ENCODE data around the gene PDLIM1.
"Not testable (repeated sequence)": the region's sequence is repeated elsewhere in the genome, so short reads cannot be mapped to it uniquely, and the experiment has no call there.

PDLIM1 gene

DNA sequence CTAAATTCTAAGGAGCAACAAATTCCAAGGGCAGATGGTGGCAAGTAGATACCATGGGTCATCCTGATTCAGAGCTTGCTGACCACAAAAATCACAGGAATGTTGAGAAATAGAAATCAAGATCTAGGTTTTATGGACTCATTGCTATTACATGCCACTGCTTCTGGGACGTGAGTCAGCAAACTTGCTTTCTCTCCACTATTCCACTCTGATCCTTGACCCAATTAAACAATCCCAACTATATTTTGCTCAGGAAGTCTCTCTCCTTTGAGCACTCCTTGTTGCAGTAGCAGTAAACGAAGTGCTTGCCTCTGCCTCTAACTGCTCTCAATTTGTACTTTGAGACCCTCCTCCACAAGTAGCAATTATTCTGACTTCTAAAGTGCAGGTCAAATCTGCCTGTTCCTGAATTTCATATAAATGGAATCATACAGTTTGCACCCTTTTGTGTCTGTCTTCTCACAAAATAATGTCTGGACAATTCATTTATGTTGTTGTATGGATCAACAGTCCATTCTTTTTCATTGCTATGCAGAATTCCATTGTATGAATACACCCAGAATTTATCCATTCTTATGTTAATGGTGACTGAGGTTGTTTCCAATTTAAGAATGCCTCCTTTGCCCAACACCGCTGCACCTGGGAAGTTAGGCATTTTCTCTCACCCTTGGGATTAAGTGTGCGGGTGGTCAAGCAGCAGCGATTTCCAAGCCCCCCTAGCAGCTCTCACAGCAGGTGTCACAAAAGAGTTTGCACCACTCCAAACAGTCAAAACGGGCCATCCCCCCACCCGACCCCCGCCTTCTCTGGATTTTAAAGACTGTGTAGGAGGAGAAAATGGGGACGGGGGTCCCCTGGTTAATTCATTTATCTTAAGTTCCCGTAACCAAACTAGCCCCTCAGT lies 60.8 kb downstream of the PDLIM1 start:
- Histone ChIP-seq H3K4me3 (peak overlapping the region in 4 of 7 experiments; percentile 23 to 31 (median 28)), H3K27ac (peak overlapping the region in 1 of 21 experiments; percentile 22)

DNA sequence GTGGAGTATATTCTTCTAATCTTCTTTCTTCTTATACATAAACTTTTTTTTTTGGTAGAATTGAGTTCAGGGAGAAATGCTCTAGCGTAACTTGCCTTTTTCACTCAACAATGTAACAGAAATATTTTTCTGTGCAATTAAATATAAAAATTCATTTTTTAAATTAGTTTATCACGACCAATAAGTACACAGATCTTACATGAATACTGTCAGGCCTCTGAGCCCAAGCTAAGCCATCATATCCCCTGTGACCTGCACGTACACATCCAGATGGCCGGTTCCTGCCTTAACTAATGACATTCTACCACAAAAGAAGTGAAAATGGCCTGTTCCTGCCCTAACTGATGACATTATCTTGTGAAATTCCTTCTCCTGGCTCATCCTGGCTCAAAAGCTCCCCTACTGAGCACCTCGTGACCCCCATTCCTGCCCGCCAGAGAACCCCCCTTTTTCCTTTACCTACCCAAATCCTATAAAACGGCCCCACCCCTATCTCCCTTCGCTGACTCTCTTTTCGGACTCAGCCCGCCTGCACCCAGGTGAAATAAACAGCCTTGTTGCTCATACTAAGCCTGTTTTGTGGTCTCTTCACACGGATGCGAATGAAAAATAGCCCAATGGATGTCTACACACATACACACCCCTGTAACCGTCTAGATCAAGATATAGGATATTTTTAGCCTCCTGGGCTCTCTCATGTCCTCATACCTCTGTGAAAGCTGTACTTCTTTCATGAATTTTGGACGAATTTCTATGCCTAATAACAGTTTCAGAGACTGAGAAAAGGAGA lies 61.7 kb downstream of the PDLIM1 start:
- H3K27ac ChIP-seq = peak overlapping the region in 1 of 21 experiments; percentile 22
- not testable (repeated sequence) for H3K4me3 ChIP-seq

DNA sequence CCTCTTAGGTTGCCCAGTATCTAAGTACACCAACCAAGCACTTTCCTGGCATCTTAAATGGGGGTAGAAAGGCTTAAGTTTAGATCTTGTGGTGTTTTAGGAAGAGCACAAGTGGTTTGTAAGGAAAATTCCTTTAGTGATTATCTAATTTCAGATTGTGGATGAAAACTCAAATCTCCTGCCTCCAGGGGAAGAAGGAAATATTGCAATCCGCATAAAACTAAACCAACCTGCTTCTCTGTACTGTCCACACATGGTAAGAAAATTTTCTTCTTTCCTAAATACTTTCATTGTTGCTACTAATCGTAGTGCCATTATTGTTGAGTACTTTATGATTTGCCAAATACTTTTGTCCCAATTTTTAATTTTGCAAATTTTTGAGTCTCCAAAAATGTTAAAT lies 65.7 kb downstream of the PDLIM1 start:
- no peak overlapping the region for H3K4me3 ChIP-seq
- no peak overlapping the region for H3K27ac ChIP-seq

DNA sequence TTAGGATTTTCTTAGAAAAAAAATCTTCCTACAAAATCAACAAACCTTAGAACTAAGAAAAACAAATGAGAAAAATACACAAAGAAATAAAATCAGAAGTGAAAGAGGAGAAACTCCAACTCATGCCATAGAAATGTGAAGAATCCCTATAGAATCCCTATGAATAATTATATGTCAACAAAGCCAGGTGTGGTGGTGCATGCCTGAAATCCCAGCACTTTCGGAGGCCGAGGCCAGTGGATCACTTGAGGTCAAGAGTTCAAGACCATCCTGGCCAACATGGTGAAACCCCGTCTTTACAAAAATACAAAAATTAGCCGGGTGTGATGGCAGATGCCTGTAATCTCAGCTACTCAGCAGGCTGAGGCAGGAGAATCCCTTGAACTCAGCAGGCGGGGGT lies 69.7 kb downstream of the PDLIM1 start:
- no peak overlapping the region for H3K4me3 ChIP-seq
- no peak overlapping the region for H3K27ac ChIP-seq

DNA sequence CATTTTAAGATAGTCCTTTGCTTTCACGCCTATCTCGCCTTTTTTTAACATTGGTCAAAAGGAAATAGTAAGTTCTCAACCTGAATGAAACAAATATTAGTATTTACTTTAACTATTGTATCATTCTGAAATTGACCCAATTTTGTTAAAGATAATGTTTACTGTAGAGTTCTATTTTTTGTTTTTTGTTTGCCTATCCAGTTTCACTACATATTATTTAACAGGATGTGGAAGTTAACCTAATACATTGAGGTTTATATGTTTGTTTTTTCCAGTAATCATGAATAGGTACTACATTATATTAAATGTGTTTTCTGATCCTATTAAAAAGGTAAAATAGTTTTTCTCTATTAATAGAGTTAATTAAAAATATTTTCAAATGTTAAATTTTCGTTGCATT lies 70.3 kb downstream of the PDLIM1 start:
- H3K27ac ChIP-seq = no peak overlapping the region
- H3K4me3 ChIP-seq = no peak overlapping the region

DNA sequence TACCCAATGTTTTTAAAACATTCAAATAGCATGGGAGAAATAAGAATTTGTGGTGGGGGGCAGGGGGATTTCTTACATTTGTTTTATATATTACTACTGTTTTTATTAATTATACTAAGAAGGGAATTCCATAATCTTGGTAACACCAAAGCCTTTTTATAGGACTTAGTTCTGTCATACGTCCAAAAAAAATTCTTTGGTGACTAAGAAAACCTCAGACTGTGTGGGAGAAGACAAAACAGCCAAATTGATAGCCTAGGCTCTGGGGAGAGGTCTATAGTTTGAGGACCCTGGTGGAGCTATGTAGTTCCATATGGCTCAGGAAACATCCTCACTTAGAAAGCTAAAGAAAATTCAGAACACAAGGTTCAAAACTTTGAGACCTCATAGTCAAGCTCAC lies 73.3 kb downstream of the PDLIM1 start:
- Histone ChIP-seq H3K27ac (no peak overlapping the region), H3K4me3 (no peak overlapping the region)

DNA sequence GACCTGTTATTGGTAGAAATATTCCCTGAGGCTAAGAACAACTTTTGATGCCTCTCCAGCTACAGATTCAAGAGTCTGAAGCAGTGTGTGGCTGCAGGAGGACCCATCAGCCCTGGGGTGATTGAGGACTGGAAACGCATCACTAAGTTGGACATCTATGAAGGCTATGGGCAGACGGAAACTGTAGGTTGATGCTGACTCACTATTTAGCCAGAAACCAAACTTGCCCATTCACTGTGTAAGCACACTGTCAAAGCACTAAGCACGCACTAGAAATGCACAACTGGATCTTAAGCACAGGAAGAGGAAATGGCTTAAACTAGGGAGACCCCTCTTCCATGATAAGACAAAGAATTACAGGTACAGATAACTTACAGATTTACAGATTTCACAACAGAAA lies 76.0 kb downstream of the PDLIM1 start:
- Histone ChIP-seq H3K4me3 (no peak overlapping the region), H3K27ac (no peak overlapping the region)

DNA sequence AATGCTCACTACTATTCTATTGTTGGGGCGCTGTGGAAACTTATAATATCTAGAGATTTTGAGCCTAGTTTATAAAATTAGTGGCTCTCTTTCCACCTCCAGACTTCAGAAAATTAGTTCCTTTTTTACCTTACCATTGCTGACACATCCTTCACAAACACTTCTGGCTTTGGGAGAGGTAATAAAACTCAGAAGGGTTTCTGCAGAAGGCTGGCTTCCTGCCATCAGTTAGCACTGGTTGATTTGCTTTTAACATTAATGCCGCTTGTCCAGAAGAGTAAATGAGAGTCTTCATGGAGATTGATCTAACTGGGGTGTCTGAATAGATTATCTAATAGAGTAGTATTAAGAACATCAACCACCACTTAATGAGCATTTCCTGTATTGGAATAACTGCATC lies 76.4 kb downstream of the PDLIM1 start:
- Histone ChIP-seq H3K27ac (no peak overlapping the region), H3K4me3 (no peak overlapping the region)

DNA sequence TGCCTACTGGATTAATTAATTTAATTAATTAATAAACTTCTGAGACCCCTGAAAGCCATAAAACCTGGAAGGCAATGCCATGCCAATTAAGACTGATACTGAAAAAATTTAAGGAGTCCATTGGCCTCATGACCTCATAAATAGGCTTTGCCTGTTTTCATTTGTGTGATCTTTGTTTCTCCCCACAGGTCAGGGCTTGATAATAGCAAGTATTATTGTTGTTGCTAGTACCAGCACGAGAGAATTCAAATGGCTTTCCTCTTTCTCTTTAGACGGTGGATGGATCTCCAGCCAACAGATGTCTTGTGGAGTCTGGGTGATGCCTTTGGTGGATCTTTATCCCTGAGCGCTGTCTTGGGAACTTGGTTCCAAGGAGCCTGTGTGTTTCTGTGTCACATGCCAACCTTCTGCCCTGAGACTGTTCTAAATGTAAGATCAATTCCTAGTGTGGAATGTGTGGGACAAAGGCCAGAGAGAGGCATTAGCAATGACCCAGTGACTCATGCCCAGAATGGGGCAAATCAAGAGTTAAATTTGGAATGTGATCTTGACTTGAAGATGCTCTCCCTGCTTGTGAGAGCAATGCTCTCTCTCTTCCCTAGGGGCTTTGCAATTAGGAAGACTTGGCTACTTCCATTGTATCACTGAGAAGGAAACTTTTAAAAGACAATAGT lies 79.1 kb downstream of the PDLIM1 start:
- no peak overlapping the region for H3K27ac ChIP-seq

DNA sequence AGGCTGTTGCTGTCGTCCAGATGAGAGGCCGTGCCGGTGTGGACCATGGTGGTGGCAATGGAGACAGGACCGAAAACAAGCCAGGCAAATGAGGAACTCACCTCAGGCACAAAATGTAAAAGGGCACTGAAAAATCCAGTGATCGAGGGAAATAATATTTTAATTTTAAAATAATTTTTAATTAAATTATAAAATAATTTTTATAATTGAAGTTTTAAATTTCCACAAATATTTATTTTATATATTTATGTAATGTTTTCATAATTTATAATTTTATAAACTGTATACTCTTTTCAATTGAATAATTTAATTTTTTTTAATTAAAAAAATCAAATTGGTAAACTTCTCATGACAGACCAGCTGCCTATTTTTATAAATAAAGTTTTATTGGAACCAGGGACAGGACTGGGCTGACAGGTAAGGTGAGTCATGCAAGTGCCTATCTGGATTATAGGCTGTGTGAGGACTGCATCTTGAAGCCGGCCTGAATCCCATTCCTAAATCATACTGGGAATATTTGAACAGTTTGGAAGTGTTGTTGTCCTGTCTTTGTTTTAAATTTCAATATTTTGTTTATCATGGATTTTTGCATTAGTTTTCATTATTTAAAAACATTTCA lies 81.2 kb downstream of the PDLIM1 start:
- no peak overlapping the region for H3K4me3 ChIP-seq

More for the DNA sequence above, 79.1 kb downstream of the PDLIM1 start:
- no peak overlapping the region for H3K4me3 ChIP-seq

DNA sequence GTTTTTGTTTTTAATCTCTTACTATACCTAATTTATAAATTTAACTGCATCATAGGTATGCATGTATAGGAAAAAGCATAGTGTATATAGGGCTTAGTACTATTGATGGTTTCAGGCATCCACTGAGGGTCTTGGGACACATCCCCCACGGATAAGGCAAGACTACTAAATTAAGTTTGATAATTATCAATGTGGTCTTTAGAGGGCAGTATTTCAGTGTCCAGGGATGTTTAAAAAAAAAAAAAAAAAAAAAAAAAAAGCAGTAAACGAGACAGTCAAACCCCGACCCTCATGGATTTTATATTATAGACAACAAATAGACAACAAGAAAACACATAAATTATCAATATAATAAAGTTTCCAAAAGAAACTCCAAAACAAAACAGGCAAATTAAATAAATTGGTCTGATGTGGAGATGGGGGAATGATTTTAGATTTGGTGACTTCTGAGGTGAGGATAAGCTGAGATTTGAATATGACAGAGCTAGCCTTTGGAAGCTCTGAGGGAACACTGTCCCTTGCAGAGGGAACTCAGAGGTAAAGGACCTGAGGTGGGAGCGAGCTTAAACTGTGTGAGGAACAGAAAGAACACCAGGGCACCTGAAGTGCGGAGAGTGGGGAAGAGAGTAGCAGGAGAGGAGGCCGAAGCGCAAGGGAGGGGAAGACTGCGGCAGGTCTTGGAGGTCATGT lies 82.0 kb downstream of the PDLIM1 start:
- Histone ChIP-seq H3K27ac (no peak overlapping the region), H3K4me3 (no peak overlapping the region)

More for the DNA sequence above, 81.2 kb downstream of the PDLIM1 start:
- H3K27ac ChIP-seq = no peak overlapping the region

DNA sequence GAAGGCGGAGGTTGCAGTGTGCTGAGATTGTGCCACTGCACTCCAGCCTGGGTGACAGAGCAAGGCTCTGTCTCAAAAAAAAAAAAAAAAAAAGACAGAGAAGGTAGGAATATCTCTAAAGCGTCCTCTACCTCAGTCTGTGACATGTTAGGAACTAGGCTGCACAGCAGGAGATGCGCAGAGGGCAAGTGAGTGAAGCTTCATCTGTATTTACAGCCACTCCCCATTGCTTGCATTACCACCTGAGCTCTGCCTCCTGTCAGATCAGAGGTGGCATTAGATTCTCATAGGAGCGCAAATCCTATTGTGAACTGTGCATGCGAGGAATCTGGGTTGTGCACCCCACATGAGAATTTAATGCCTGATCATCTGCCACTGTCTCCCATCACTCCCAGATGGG lies 87.9 kb downstream of the PDLIM1 start:
- H3K4me3 ChIP-seq, H3K27ac ChIP-seq: not testable (repeated sequence)

DNA sequence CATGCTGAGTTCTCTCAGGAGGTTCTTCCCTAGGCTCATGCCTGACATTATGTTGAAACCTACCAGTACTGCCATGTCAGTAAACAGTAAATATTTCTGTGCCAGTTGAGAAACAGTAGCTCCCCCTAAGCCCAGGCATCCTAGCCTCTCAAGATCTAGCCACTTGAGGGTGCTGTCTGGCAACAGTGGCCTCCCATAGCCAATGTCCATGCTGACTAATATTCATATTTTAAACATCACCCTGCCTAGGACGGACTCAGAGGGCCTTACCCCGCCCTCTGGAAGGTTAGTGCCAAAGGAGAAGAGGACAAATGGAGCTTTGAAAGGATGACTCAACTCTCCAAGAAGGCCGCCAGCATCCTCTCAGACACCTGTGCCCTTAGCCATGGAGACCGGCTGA lies 89.1 kb downstream of the PDLIM1 start:
- Histone ChIP-seq H3K4me3 (no peak overlapping the region), H3K27ac (no peak overlapping the region)

DNA sequence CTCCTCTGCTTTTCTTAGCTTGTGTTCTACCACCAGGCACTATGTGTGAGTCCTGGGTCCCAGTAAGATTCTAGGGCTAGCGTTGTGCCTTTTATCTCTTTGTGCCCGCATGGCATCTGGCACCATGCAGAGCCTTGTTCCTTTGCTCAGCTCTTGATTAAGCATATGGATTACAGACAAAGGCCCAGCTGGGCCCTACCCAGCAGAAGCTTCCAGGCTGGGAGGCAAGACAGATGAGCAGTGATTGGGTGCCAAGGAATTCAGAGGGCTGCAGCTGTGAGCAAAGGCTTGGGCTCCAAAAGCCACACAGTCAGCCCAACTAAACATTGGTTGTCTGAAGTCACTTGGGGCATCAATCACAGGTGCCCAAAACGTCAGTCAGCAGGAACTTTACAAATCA lies 94.8 kb downstream of the PDLIM1 start:
- H3K27ac ChIP-seq = no peak overlapping the region
- no peak overlapping the region for H3K4me3 ChIP-seq

DNA sequence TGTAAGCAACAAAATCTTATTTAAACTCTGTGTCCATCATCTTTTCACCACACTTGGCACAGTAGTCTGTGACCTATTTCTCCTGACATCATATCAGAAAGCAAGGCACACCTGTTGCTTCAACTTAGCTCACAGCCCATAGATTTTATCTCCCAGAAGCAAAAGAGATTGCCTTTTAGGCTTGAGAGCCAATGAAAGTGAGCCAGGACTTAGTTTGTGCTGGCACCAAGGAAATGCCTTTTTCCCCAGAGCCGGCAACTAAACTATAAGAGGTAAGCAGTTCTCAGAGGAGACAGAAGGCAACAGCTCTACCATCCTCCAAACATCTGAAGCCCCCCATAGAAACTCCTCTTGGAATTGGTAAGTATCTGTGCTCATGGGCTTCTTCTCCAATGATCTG lies 96.9 kb downstream of the PDLIM1 start, which contains the start of gene ACSM6:
Gene ACSM6 (plus strand): TSS at position 295 of the 400 bp plus-strand sequence. CDS start 248 bp downstream, outside the sequence.
- peak within 1 kb of the TSS in 1 of 21 experiments; percentile 42 for H3K27ac ChIP-seq
- no peak within 1 kb of the TSS for H3K4me3 ChIP-seq

DNA sequence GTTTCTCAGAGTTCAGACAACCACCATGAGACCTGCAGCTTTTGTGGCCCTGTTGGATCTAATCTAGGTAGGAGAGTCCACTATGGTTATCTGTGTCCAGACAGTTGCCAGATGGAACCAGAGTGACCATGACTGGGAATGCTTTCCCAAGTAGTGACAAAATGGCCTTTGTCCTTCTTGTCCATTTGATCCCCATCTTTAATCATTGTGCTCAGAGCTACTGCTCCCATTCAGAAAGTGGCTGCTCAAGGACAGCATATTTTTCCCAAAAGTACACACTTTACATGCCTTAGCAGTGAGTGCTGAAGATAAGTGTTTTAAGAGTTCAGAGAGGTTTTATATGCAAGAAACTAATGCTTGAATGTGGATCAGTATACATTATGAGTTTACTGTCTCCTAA lies 102.2 kb downstream of the PDLIM1 start:
- Histone ChIP-seq H3K27ac (no peak overlapping the region), H3K4me3 (no peak overlapping the region)

DNA sequence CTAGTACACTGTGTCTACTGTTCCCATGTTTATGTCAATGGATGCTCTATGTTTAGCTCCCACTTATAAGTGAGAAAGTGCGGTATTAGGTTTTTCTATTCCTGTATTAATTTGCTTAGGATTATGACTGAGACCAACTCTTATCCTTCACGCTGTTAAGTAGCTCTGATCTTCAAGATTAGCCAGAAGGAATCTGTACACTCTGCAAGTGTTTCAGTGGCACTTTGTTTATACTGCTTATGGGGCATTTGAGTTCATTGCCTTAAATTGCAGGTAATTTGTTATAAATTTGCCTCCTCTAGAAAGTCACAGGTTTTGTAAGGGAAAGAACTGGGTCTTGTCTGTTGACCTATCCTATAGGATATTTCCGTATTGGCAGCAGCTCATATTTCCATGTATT lies 103.2 kb downstream of the PDLIM1 start:
- Histone ChIP-seq H3K4me3 (no peak overlapping the region), H3K27ac (no peak overlapping the region)
